ENCODE measurements around the gene FKBP2. TPM values are rescaled to one million over a fixed set of nuclear protein-coding genes. Genes with fewer than 3 reads are reported as not detected.

The FKBP2 gene
- total RNA-seq, 1 donor from 2014 or later, result 31.4 TPM

GRCh38 chr11:64263947-64264317, 23.0 kb downstream of the FKBP2 start:
- POLR2A ChIA-PET, result interaction anchor here (1.2 kb wide), 1 partner anchor 21 kb away, joined by 3 read pairs; the partner anchor contains the start of gene BAD
- no peaks in the 10 kb centered on the region for H3K9me3 Mint-ChIP-seq
- H3K36me3 Mint-ChIP-seq (ENCODE audit: low read depth), result peaks cover 8% of the 10 kb centered on the region
- CTCF ChIA-PET, result no interaction called here
- H3K27ac Mint-ChIP-seq, result no peak overlapping the region
- H3K27me3 Mint-ChIP-seq, result no peaks in the 10 kb centered on the region
- no peak for TF ChIP-seq CTCF (IDR thresholded peaks at IDR 0.05)
- intact Hi-C loops (cut with micrococcal nuclease), result no loop called here
- no peak overlapping the region for H3K4me3 Mint-ChIP-seq
- ATAC-seq (ENCODE audit: low read depth) (no peak), DNase-seq (no peak)
- H3K4me1 Mint-ChIP-seq, result peaks cover 24% of the 10 kb centered on the region

DNA sequence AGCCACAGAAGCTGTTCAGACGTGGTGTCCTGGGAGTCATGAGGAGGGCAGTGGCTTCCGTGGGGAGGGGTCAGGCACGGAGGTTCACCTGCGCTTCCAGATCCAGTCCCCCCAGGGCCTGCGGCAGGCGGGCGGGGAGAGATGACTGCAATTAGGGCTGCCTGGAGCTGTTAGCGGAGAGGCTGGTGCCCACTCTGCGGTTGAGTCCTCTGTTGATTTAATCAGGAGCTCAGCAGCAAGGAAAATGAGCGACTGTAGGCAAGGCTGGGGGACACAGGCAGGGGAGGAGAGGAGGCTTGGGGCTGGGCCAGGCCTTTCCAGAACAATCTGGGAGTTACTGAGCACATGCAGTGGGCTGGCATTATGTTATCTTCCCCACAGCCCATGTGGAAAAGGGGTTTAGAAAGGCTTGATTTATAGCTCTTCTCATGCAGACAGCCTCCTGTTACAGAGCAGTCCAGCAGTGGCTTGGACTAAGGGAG, 23.5 kb downstream of the FKBP2 start:
- intact Hi-C loops (cut with micrococcal nuclease), result no loop called here
- Mint-ChIP-seq H3K36me3 (ENCODE audit: low read depth) (peaks cover 6% of the 10 kb centered on the region), H3K4me3 (no peak overlapping the region), H3K4me1 (peaks cover 25% of the 10 kb centered on the region), H3K27me3 (no peaks in the 10 kb centered on the region), H3K27ac (no peak overlapping the region), H3K9me3 (no peaks in the 10 kb centered on the region)
- ChIA-PET POLR2A (interaction anchor here (1.2 kb wide), 1 partner anchor 20 kb away, joined by 3 read pairs; the partner anchor contains the start of gene BAD), CTCF (no interaction called here)
- no peak for TF ChIP-seq CTCF (IDR thresholded peaks at IDR 0.05)
- DNase-seq (no peak), ATAC-seq (ENCODE audit: low read depth) (no peak)

DNA sequence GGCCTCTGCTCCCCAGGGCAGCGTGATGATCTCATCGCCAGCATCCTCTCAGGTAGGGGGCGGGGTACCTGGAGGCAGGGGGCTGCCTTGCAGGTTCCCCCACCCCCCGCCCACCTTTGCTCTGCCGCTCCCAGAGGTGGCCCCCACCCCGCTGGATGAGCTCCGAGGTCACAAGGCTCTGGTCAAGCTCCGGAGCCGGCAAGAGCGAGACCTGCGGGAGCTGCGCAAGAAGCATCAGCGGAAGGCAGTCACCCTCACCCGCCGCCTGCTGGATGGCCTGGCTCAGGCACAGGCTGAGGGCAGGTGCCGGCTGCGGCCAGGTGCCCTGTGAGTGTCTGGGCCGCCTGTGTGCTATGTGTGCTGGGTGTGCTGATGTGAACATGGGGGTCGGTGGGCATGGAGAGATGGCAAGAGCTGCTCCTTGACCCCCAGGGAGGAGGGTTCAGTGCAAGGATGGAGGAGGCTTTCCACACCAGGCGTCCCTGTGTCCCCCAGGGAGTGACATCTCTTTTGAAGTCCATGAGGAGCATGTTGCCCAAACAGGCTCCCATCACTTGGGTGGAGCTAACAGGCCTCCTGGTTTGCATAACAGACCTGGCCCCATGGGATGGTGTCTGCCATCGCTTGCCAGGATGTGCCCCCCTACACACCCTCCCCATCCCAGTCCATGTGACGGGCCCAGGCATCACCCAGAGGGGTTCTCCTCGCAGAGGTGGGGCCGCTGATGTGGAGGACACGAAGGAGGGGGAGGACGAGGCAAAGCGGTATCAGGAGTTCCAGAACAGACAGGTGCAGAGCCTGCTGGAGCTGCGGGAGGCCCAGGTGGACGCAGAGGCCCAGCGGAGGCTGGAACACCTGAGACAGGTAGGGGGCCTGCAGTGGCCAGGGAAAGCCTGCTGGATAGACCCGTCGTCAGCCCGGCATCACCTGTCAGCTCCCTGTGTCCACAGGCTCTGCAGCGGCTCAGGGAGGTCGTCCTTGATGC, 24.6 kb downstream of the FKBP2 start:
- Mint-ChIP-seq H3K4me3 (no peak overlapping the region), H3K27ac (no peak overlapping the region), H3K9me3 (no peaks in the 10 kb centered on the region), H3K36me3 (ENCODE audit: low read depth) (peaks cover 8% of the 10 kb centered on the region), H3K27me3 (no peaks in the 10 kb centered on the region), H3K4me1 (peaks cover 19% of the 10 kb centered on the region)
- POLR2A ChIA-PET, result interaction anchor here (1.0 to 1.2 kb wide), 2 partner anchors 19 to 60 kb away, joined by 3 read pairs; partner anchors contain the start of gene BAD
- no peak for TF ChIP-seq CTCF (IDR thresholded peaks at IDR 0.05)
- no peak for ATAC-seq (ENCODE audit: low read depth)
- DNase-seq, result no peak
- CTCF ChIA-PET, result no interaction called here
- intact Hi-C loops (cut with micrococcal nuclease), result no loop called here

GRCh38 chr11:64266339-64266738, 25.4 kb downstream of the FKBP2 start:
- DNase-seq (no peak), ATAC-seq (ENCODE audit: low read depth) (no peak)
- ChIA-PET CTCF (no interaction called here), POLR2A (no interaction called here)
- no peaks in the 10 kb centered on the region for H3K9me3 Mint-ChIP-seq
- H3K27ac Mint-ChIP-seq, result no peak overlapping the region
- peaks cover 9% of the 10 kb centered on the region for H3K36me3 Mint-ChIP-seq (ENCODE audit: low read depth)
- peaks cover 19% of the 10 kb centered on the region for H3K4me1 Mint-ChIP-seq
- intact Hi-C loops (cut with micrococcal nuclease), result no loop called here
- H3K27me3 Mint-ChIP-seq, result no peaks in the 10 kb centered on the region
- H3K4me3 Mint-ChIP-seq, result no peak overlapping the region
- TF ChIP-seq CTCF (IDR thresholded peaks at IDR 0.05), result no peak

All from activated B cell treated with CpG ODN at 0.5 μM for 24 hours (primary cell).